Skeletal muscle cell (primary cell): ENCODE measurements around the gene WHAMM.

ENCODE experiments used
- DNase-seq: peaks from one replicate; pipeline ENCODE4 v3.0.0-alpha.2; 2010; ENCODE audit warnings: low read depth
- H3K4me3 ChIP-seq: 2 replicates; pipeline ENCODE4 v1.5.1; 2011; ENCODE audit warnings: low read depth, mild to moderate bottlenecking, control low read depth, low read length, moderate library complexity

Gene WHAMM

GRCh38 chr15:82832601-82833361 lies 23.4 kb downstream of the WHAMM start:
- DNase-seq, result peak; percentile 58
- no peak overlapping the region for H3K4me3 ChIP-seq

GRCh38 chr15:82833362-82833682 lies 23.9 kb downstream of the WHAMM start:
- DNase-seq, result no peak
- no peak overlapping the region for H3K4me3 ChIP-seq

GRCh38 chr15:82835391-82835917 lies 26.0 kb downstream of the WHAMM start:
- DNase-seq, result no peak
- no peak overlapping the region for H3K4me3 ChIP-seq

GRCh38 chr15:82838096-82838735 lies 28.8 kb downstream of the WHAMM start:
- H3K4me3 ChIP-seq, result no peak overlapping the region
- no peak for DNase-seq

GRCh38 chr15:82839136-82839535 lies 29.7 kb downstream of the WHAMM start:
- H3K4me3 ChIP-seq, result no peak overlapping the region
- no peak for DNase-seq

GRCh38 chr15:82840166-82840565 lies 30.7 kb downstream of the WHAMM start:
- H3K4me3 ChIP-seq, result no peak overlapping the region
- DNase-seq, result no peak

GRCh38 chr15:82843566-82843965 lies 34.1 kb downstream of the WHAMM start:
- DNase-seq, result no peak
- H3K4me3 ChIP-seq, result no peak overlapping the region

GRCh38 chr15:82845686-82846085 lies 36.3 kb downstream of the WHAMM start:
- H3K4me3 ChIP-seq, result no peak overlapping the region
- no peak for DNase-seq

- no peak overlapping the region for H3K4me3 ChIP-seq
- DNase-seq, result no peak
Measured at GRCh38 chr15:82846621-82847020, 37.2 kb downstream of the WHAMM start.

- no peak overlapping the region for H3K4me3 ChIP-seq
- DNase-seq, result no peak
Measured at GRCh38 chr15:82847703-82848102, 38.3 kb downstream of the WHAMM start.

- no peak for DNase-seq
- H3K4me3 ChIP-seq, result no peak overlapping the region
Measured at GRCh38 chr15:82848241-82848993, 39.0 kb downstream of the WHAMM start.

- no peak overlapping the region for H3K4me3 ChIP-seq
- peak; percentile 55 for DNase-seq
Measured at GRCh38 chr15:82849556-82850512, 40.4 kb downstream of the WHAMM start.

GRCh38 chr15:82850731-82851130 lies 41.3 kb downstream of the WHAMM start:
- no peak overlapping the region for H3K4me3 ChIP-seq
- no peak for DNase-seq

GRCh38 chr15:82851306-82851850 lies 42.0 kb downstream of the WHAMM start:
- no peak overlapping the region for H3K4me3 ChIP-seq
- DNase-seq, result no peak

- DNase-seq, result no peak
- H3K4me3 ChIP-seq, result no peak overlapping the region
Measured at GRCh38 chr15:82851981-82852511, 42.6 kb downstream of the WHAMM start.

GRCh38 chr15:82852941-82853561 lies 43.6 kb downstream of the WHAMM start:
- DNase-seq, result no peak
- no peak overlapping the region for H3K4me3 ChIP-seq

GRCh38 chr15:82854554-82854953 lies 45.1 kb downstream of the WHAMM start:
- H3K4me3 ChIP-seq, result no peak overlapping the region

GRCh38 chr15:82855286-82856100 lies 46.1 kb downstream of the WHAMM start:
- H3K4me3 ChIP-seq, result no peak overlapping the region

More at GRCh38 chr15:82854554-82854953, 45.1 kb downstream of the WHAMM start:
- DNase-seq, result no peak

More at GRCh38 chr15:82855286-82856100, 46.1 kb downstream of the WHAMM start:
- no peak for DNase-seq
